ENCODE measurements around the gene ADAD2.
"Not testable (repeated sequence)": the region's sequence is repeated elsewhere in the genome, so short reads cannot be mapped to it uniquely, and the experiment has no call there.

The ADAD2 gene

GRCh38 chr16:84195201-84196093 lies 4.5 kb downstream of the ADAD2 start:
- no peak for DNase-seq

- DNase-seq, result no peak
These were observed 5.1 kb downstream of the ADAD2 start for GRCh38 chr16:84196101-84196500.

- no peak for DNase-seq
These were observed 5.9 kb downstream of the ADAD2 start for GRCh38 chr16:84196727-84197394.

GRCh38 chr16:84197466-84198128 lies 6.6 kb downstream of the ADAD2 start:
- DNase-seq, result no peak

GRCh38 chr16:84198401-84198800 lies 7.4 kb downstream of the ADAD2 start:
- no peak for DNase-seq

- DNase-seq, result no peak
These were observed 8.1 kb downstream of the ADAD2 start for GRCh38 chr16:84199097-84199496.

- DNase-seq, result peak in 31 of 58 donors; percentile 10 to 87 (median 36)
These were observed 8.9 kb downstream of the ADAD2 start for GRCh38 chr16:84199861-84200260.

GRCh38 chr16:84204551-84204950 lies 13.6 kb downstream of the ADAD2 start:
- DNase-seq, result not testable (repeated sequence)

- not testable (repeated sequence) for DNase-seq
These were observed 14.2 kb downstream of the ADAD2 start for GRCh38 chr16:84205123-84205522.

GRCh38 chr16:84205976-84206691 lies 15.2 kb downstream of the ADAD2 start:
- no peak for DNase-seq

- no peak for DNase-seq
These were observed 16.3 kb downstream of the ADAD2 start for GRCh38 chr16:84207251-84207650.

GRCh38 chr16:84207879-84208278 lies 16.9 kb downstream of the ADAD2 start:
- no peak for DNase-seq

GRCh38 chr16:84209989-84210388 lies 19.0 kb downstream of the ADAD2 start:
- no peak for DNase-seq

- no peak for DNase-seq
These were observed 21.2 kb downstream of the ADAD2 start for GRCh38 chr16:84212154-84212553.

GRCh38 chr16:84212631-84213030 lies 21.7 kb downstream of the ADAD2 start:
- no peak for DNase-seq

- DNase-seq, result no peak
These were observed 23.6 kb downstream of the ADAD2 start for GRCh38 chr16:84214451-84215066.

- DNase-seq, result no peak
These were observed 24.6 kb downstream of the ADAD2 start for GRCh38 chr16:84215531-84215930.

GRCh38 chr16:84216144-84216543 lies 25.2 kb downstream of the ADAD2 start:
- not testable (repeated sequence) for DNase-seq

GRCh38 chr16:84218176-84218823 lies 27.3 kb downstream of the ADAD2 start:
- DNase-seq, result no peak

GRCh38 chr16:84218956-84219355 lies 28.0 kb downstream of the ADAD2 start:
- no peak for DNase-seq

All from anterior cingulate cortex (tissue), 58 donors.